Hepatocyte (in vitro differentiated cells): ENCODE data around the gene DNAH17. TPM values are rescaled to one million over a fixed set of nuclear protein-coding genes. Genes with fewer than 3 reads are reported as not detected.

Experiments used
- DNase-seq: peaks from one replicate; pipeline ENCODE4 v3.0.0-alpha.2; 2016; ENCODE audit warnings: low spot score
- H2AFZ ChIP-seq: fragments of 200-600 bp; sonication (generic); 2 replicates; pipeline ENCODE4 v1.6.0; 2016; ENCODE audit warnings: antibody characterized with exemption, mild to moderate bottlenecking
- H3K27ac ChIP-seq: fragments of 200-600 bp; sonication (generic); 2 replicates; pipeline ENCODE4 v1.5.1; 2016; ENCODE audit warnings: mild to moderate bottlenecking
- H3K27me3 ChIP-seq: fragments of 200-600 bp; sonication (generic); 2 replicates; pipeline ENCODE4 v1.6.1; 2016
- H3K36me3 ChIP-seq: fragments of 200-600 bp; sonication (generic); replicated peaks from 2 replicates; pipeline ENCODE4 v1.5.1; 2016; ENCODE audit warnings: low read depth; ENCODE audit not compliant: insufficient read depth
- H3K4me1 ChIP-seq: fragments of 200-600 bp; sonication (generic); 2 replicates; pipeline ENCODE4 v1.5.1; 2016; ENCODE audit warnings: mild to moderate bottlenecking, moderate library complexity; ENCODE audit not compliant: insufficient read depth
- H3K4me2 ChIP-seq: fragments of 200-600 bp; sonication (generic); 2 replicates; pipeline ENCODE4 v1.6.0; 2016
- H3K4me3 ChIP-seq: fragments of 200-600 bp; sonication (generic); 2 replicates; pipeline ENCODE4 v1.5.1; 2016; ENCODE audit warnings: mild to moderate bottlenecking
- H3K79me2 ChIP-seq: fragments of 200-600 bp; sonication (generic); 2 replicates; pipeline ENCODE4 v1.6.0; 2017; ENCODE audit warnings: mild to moderate bottlenecking
- H3K9me2 ChIP-seq: fragments of 200-600 bp; sonication (generic); replicated peaks from 2 replicates; pipeline ENCODE4 v1.6.0; 2017; ENCODE audit warnings: mild to moderate bottlenecking; ENCODE audit not compliant: insufficient read depth
- H3K9me3 ChIP-seq: fragments of 200-600 bp; sonication (generic); 2 replicates; pipeline ENCODE4 v1.5.1; 2016; ENCODE audit warnings: low read depth, mild to moderate bottlenecking
- H4K20me1 ChIP-seq: fragments of 200-600 bp; sonication (generic); 2 replicates; pipeline ENCODE4 v1.6.0; 2016; ENCODE audit warnings: mild to moderate bottlenecking; ENCODE audit not compliant: insufficient read depth, poor library complexity, severe bottlenecking
- CTCF ChIP-seq: fragments of 200-600 bp; sonication (generic); IDR thresholded peaks from 2 replicates; pipeline ENCODE4 v1.5.1; 2016; ENCODE audit warnings: antibody characterized with exemption, mild to moderate bottlenecking; ENCODE audit not compliant: poor library complexity
- EZH2 ChIP-seq: fragments of 200-600 bp; sonication (generic); IDR thresholded peaks from 2 replicates; pipeline ENCODE4 v1.6.1; 2016; ENCODE audit warnings: antibody characterized with exemption, mild to moderate bottlenecking, borderline replicate concordance
- EZH2phosphoT487 ChIP-seq: fragments of 200-600 bp; sonication (generic); IDR thresholded peaks from one replicate; pipeline ENCODE4 v1.6.1; 2018; ENCODE audit warnings: antibody characterized with exemption, mild to moderate bottlenecking, low read depth, moderate library complexity; ENCODE audit not compliant: unreplicated experiment, severe bottlenecking
- WGBS: methylation state at CpG from one replicate; pipeline ENCODE4 v1.1.6; 2016; ENCODE audit warnings: low lambda C conversion rate; ENCODE audit errors: missing lambda C conversion rate; 5-methylcytosine and 5-hydroxymethylcytosine counted together
- polyA plus RNA-seq: library from polyadenylated mRNA; unstranded; fragments of >200 nt; fragmentation: Nextera tagmentation; extraction: Ambion mirVana; gene quantifications from 2 replicates; pipeline ENCODE4 v1.2.1, GENCODE V29; 2016
- total RNA-seq: library from RNA; depleted of rRNA; stranded (reverse); fragments of >200 nt; gene quantifications from 2 replicates; pipeline ENCODE4 v1.2.3, GENCODE V29; 2014

Gene DNAH17
- total and polyA plus RNA-seq, 2 experiments from 2014 or later: 0.20 to 1.5 TPM

DNA sequence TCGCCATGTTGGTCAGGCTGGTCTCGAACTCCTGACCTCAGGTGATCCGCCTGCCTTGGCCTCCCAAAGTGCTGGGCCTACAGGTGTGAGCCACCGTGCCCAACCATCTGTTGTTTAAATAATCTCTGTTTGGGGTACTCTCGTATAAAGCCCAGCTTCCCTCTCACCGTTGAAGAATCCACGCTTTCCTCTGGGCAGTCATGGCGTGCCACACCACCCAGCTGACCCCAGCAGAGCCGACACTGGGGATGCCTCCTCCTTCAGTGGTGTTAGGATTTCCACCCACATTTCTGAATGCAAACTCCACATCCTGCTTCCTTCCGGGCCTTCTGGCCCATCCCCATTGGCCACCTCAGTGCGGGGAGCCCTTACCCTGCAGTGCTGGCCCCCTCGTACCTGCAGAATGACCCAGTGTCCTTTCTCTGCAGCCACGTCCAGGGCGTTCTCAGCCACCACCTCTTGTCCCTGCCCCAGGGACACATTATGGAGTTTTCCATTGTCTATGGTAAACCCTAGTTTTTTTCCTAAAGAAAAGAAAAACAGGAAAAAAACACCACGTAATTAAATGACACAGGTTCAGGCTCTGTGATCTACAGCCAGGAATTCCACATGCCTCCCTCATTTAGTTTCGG is 138.4 kb downstream of the DNAH17 start:
- no peak overlapping the region for H2AFZ ChIP-seq
- no peaks in the 10 kb centered on the region for H3K4me1 ChIP-seq
- no peak for DNase-seq
- H3K36me3 ChIP-seq: no peaks in the 10 kb centered on the region
- H4K20me1 ChIP-seq: no peaks in the 10 kb centered on the region
- no peak overlapping the region for H3K4me3 ChIP-seq
- no peaks in the 10 kb centered on the region for H3K9me2 ChIP-seq
- no peaks in the 10 kb centered on the region for H3K9me3 ChIP-seq
- no peaks in the 10 kb centered on the region for H3K79me2 ChIP-seq
- TF ChIP-seq EZH2phosphoT487: no peak
- TF ChIP-seq CTCF: no peak
- no peak for TF ChIP-seq EZH2
- H3K4me2 ChIP-seq: no peak overlapping the region
- WGBS: 92% methylated on average over 16 of the region's 16 CpGs
- no peaks in the 10 kb centered on the region for H3K27me3 ChIP-seq
- no peak overlapping the region for H3K27ac ChIP-seq

GRCh38 chr17:78438271-78438691 is 138.9 kb downstream of the DNAH17 start:
- H3K9me2 ChIP-seq: no peaks in the 10 kb centered on the region
- no peaks in the 10 kb centered on the region for H3K27me3 ChIP-seq
- H3K4me3 ChIP-seq: no peak overlapping the region
- H3K4me1 ChIP-seq: no peaks in the 10 kb centered on the region
- WGBS: 92% methylated on average over 10 of the region's 10 CpGs
- no peak for DNase-seq
- no peak overlapping the region for H3K4me2 ChIP-seq
- no peak overlapping the region for H3K27ac ChIP-seq
- H3K79me2 ChIP-seq: no peaks in the 10 kb centered on the region
- TF ChIP-seq EZH2phosphoT487 (no peak), EZH2 (no peak), CTCF (no peak)
- H3K9me3 ChIP-seq: no peaks in the 10 kb centered on the region
- H3K36me3 ChIP-seq: no peaks in the 10 kb centered on the region
- no peaks in the 10 kb centered on the region for H4K20me1 ChIP-seq
- no peak overlapping the region for H2AFZ ChIP-seq

DNA sequence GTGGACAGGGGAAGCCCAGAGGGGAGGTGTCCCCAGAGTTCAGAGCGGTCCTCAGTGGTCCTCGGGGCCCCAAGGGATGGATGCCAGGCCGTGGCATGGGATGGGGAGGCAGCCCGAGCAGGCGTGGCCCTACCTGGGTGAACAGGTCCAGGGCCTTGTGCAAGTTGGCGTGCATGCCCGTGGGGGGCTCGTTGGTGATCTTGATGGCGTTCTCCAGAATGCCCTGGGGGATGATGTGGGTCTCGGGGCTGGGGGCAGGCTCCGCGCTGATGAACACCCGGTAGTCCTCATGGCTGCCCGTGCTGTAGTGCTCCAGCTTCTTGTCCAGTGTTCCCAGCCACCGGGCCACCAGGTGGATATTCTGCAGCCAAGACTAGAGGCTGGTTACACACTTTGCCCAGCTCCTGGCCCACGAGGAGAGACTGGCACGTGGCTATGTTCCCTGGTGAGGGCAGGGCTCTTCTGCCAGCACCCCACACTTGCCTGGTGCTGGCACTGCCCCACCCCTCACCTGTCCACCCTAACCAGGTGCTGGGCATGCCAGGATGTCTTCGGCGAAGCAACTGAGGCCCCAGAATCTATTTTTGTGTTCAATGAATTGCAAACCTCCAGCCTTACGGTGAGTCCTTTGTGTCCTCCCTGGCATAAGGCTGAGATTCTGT is 139.6 kb downstream of the DNAH17 start:
- Histone ChIP-seq H3K27me3 (no peaks in the 10 kb centered on the region), H3K79me2 (no peaks in the 10 kb centered on the region), H3K4me2 (no peak overlapping the region), H2AFZ (no peak overlapping the region), H4K20me1 (no peaks in the 10 kb centered on the region), H3K4me3 (no peak overlapping the region), H3K27ac (no peak overlapping the region), H3K36me3 (no peaks in the 10 kb centered on the region), H3K9me2 (no peaks in the 10 kb centered on the region), H3K4me1 (no peaks in the 10 kb centered on the region), H3K9me3 (no peaks in the 10 kb centered on the region)
- no peak for TF ChIP-seq CTCF
- TF ChIP-seq EZH2phosphoT487: no peak
- TF ChIP-seq EZH2: no peak
- WGBS: 94% methylated on average over 18 of the region's 20 CpGs
- no peak for DNase-seq
